Measurements from ENCODE around the gene DCTN2. TPM values are rescaled to one million over a fixed set of nuclear protein-coding genes. Genes with fewer than 3 reads are reported as not detected.

The DCTN2 gene
- total RNA-seq, 1 donor from 2014 or later: 103 TPM

GRCh38 chr12:57545809-57546437 is 1.1 kb downstream of the DCTN2 start:
- Mint-ChIP-seq H3K4me1 (peaks cover 20% of the 10 kb centered on the region), H3K9me3 (no peaks in the 10 kb centered on the region), H3K4me3 (peak overlapping the region; percentile 98), H3K27ac (peak overlapping the region; percentile 96), H3K27me3 (ENCODE audit: low read depth) (peaks cover 39% of the 10 kb centered on the region), H3K36me3 (peaks cover 4% of the 10 kb centered on the region)
- no peak for TF ChIP-seq CTCF (IDR thresholded peaks at IDR 0.05; ENCODE audit: unreplicated experiment)
- DNase-seq (ENCODE audit: low spot score in 2 of 2, unreplicated experiment in 2 of 2): no peak

- Mint-ChIP-seq H3K4me1 (peaks cover 22% of the 10 kb centered on the region), H3K9me3 (no peaks in the 10 kb centered on the region), H3K4me3 (no peak overlapping the region), H3K27ac (no peak overlapping the region), H3K36me3 (peaks cover 13% of the 10 kb centered on the region), H3K27me3 (ENCODE audit: low read depth) (peaks cover 16% of the 10 kb centered on the region)
- no peak for TF ChIP-seq CTCF (IDR thresholded peaks at IDR 0.05; ENCODE audit: unreplicated experiment)
- DNase-seq (ENCODE audit: low spot score in 2 of 2, unreplicated experiment in 2 of 2): no peak
These were observed 3.4 kb downstream of the DCTN2 start for GRCh38 chr12:57543581-57543980.

GRCh38 chr12:57541717-57542116 is 5.3 kb downstream of the DCTN2 start:
- Mint-ChIP-seq H3K4me3 (no peak overlapping the region), H3K27me3 (ENCODE audit: low read depth) (no peaks in the 10 kb centered on the region), H3K4me1 (peaks cover 22% of the 10 kb centered on the region), H3K9me3 (no peaks in the 10 kb centered on the region), H3K36me3 (peaks cover 19% of the 10 kb centered on the region), H3K27ac (no peak overlapping the region)
- TF ChIP-seq CTCF (IDR thresholded peaks at IDR 0.05; ENCODE audit: unreplicated experiment): no peak
- no peak for DNase-seq (ENCODE audit: low spot score in 2 of 2, unreplicated experiment in 2 of 2)

GRCh38 chr12:57541001-57541400 is 6.0 kb downstream of the DCTN2 start:
- H3K4me3 Mint-ChIP-seq: no peak overlapping the region
- no peaks in the 10 kb centered on the region for H3K27me3 Mint-ChIP-seq (ENCODE audit: low read depth)
- H3K9me3 Mint-ChIP-seq: no peaks in the 10 kb centered on the region
- H3K4me1 Mint-ChIP-seq: peaks cover 19% of the 10 kb centered on the region
- peak overlapping the region; percentile 6 for H3K27ac Mint-ChIP-seq
- TF ChIP-seq CTCF (IDR thresholded peaks at IDR 0.05; ENCODE audit: unreplicated experiment): no peak
- peaks cover 19% of the 10 kb centered on the region for H3K36me3 Mint-ChIP-seq
- no peak for DNase-seq (ENCODE audit: low spot score in 2 of 2, unreplicated experiment in 2 of 2)

- Mint-ChIP-seq H3K4me1 (peaks cover 7% of the 10 kb centered on the region), H3K27ac (no peak overlapping the region), H3K4me3 (no peak overlapping the region), H3K27me3 (ENCODE audit: low read depth) (no peaks in the 10 kb centered on the region), H3K36me3 (peaks cover 29% of the 10 kb centered on the region), H3K9me3 (no peaks in the 10 kb centered on the region)
- DNase-seq (ENCODE audit: low spot score in 2 of 2, unreplicated experiment in 2 of 2): no peak
- no peak for TF ChIP-seq CTCF (IDR thresholded peaks at IDR 0.05; ENCODE audit: unreplicated experiment)
These were observed 7.7 kb downstream of the DCTN2 start for GRCh38 chr12:57539134-57539768.

Measured in mesothelial cell of epicardium (in vitro differentiated cells).